Smooth muscle cell (in vitro differentiated cells): Measurements from ENCODE around the gene FAM20C. TPM values are rescaled to one million over a fixed set of nuclear protein-coding genes. Genes with fewer than 3 reads are reported as not detected.

Source experiments
- DNase-seq: peaks from one replicate; lab custom pipeline; 2025; ENCODE audit not compliant: unreplicated experiment; lab: John Stamatoyannopoulos, UW
- H2AFZ ChIP-seq: fragments of 200-600 bp; sonication (generic); 2 replicates; pipeline ENCODE4 v1.6.0; 2016; ENCODE audit warnings: antibody characterized with exemption, low read depth, mild to moderate bottlenecking
- H3F3A ChIP-seq: fragments of 200-600 bp; sonication (generic); 2 replicates; pipeline ENCODE4 v1.6.0; 2017; ENCODE audit warnings: antibody characterized with exemption, low read depth
- H3K27ac ChIP-seq: fragments of 200-600 bp; sonication (generic); 2 replicates; pipeline ENCODE4 v1.5.1; 2016; ENCODE audit warnings: low read depth, mild to moderate bottlenecking
- H3K27me3 ChIP-seq: fragments of 200-600 bp; sonication (generic); 2 replicates; pipeline ENCODE4 v1.6.1; 2016; ENCODE audit warnings: low read depth, mild to moderate bottlenecking
- H3K36me3 ChIP-seq: fragments of 200-600 bp; sonication (generic); 2 replicates; pipeline ENCODE4 v1.5.1; 2016; ENCODE audit warnings: low read depth
- H3K4me1 ChIP-seq: fragments of 200-600 bp; sonication (generic); 2 replicates; pipeline ENCODE4 v1.5.1; 2016; ENCODE audit warnings: low read depth
- H3K4me2 ChIP-seq: fragments of 200-600 bp; sonication (generic); 2 replicates; pipeline ENCODE4 v1.6.0; 2016; ENCODE audit warnings: mild to moderate bottlenecking
- H3K4me3 ChIP-seq: fragments of 200-600 bp; sonication (generic); 2 replicates; pipeline ENCODE4 v1.5.1; 2016; ENCODE audit warnings: mild to moderate bottlenecking
- H3K79me2 ChIP-seq: fragments of 200-600 bp; sonication (generic); 2 replicates; pipeline ENCODE4 v1.6.0; 2016; ENCODE audit warnings: low read depth, mild to moderate bottlenecking
- H3K9ac ChIP-seq: fragments of 200-600 bp; sonication (generic); 2 replicates; pipeline ENCODE4 v1.6.0; 2016; ENCODE audit warnings: low read depth
- H3K9me3 ChIP-seq: fragments of 200-600 bp; sonication (generic); replicated peaks from 2 replicates; pipeline ENCODE4 v1.5.1; 2016; ENCODE audit warnings: low read depth
- H4K20me1 ChIP-seq: fragments of 200-600 bp; sonication (generic); 2 replicates; pipeline ENCODE4 v1.6.0; 2016; ENCODE audit warnings: low read depth
- WGBS: methylation state at CpG from one replicate; pipeline ENCODE4 v1.1.7; 2016; ENCODE audit warnings: low lambda C conversion rate; 5-methylcytosine and 5-hydroxymethylcytosine counted together
- polyA plus RNA-seq: library from polyadenylated mRNA; unstranded; fragments of >200 nt; fragmentation: Nextera tagmentation; extraction: Ambion mirVana; gene quantifications from 2 replicates; pipeline ENCODE4 v1.2.1, GENCODE V29; 2016
- total RNA-seq: library from RNA; depleted of rRNA; stranded (reverse); fragments of >200 nt; gene quantifications from 2 replicates; pipeline ENCODE4 v1.2.3, GENCODE V29; 2014
- TF ChIP-seq, protein P1 (sequence below): fragments of 200-600 bp; sonication (generic); IDR thresholded peaks from 2 replicates; pipeline ENCODE4 v1.5.1; 2017; ENCODE audit warnings: borderline replicate concordance, mild to moderate bottlenecking, antibody characterized with exemption; ENCODE audit not compliant: insufficient read depth, poor library complexity, severe bottlenecking

Gene FAM20C
- total and polyA plus RNA-seq, 2 experiments from 2014 or later, result 5.6 to 6.2 TPM

DNA sequence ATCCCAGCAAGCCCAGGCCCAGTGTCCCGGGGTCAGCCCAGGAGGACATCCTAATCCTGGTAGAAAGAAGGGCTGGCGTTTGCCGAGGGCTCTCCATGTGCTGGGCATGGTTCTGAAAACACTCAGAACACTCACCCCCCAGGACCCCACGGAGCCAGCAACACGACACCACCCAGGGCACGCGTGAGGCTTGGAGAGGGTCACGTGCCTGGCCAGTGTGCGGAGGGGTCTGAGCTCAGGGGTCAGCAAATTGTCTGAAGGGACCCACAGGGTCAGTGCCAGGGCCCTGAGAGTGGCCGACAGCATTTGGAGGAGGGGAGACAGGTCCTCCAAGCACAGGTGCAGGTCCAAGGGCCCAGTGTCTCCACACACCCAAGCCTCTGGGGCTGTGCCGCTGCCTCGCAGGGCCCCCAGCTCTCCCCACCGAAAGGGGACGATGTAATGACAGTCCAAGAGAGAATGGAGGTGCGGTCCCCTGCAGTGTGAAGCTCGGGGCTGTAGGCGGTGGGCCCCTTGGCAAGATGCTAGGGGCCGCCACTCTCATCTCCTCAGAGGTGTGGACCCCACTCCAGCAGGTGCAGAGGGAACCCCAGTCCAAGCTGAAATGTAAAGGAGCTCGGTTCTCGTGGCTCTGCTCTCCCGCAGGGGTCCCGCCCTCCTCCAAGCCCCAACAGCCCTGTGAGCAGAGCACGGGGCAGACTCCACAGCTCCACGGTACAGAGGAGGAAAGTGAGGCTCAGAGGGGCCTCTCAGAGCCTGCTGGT is 105.4 kb downstream of the FAM20C start:
- Histone ChIP-seq H3K4me3 (no peak overlapping the region), H4K20me1 (no peaks in the 10 kb centered on the region), H3K36me3 (no peaks in the 10 kb centered on the region), H3K79me2 (no peaks in the 10 kb centered on the region), H3K9me3 (no peaks in the 10 kb centered on the region), H2AFZ (no peak overlapping the region), H3K27ac (no peak overlapping the region), H3K27me3 (no peaks in the 10 kb centered on the region), H3F3A (no peaks in the 10 kb centered on the region), H3K4me2 (no peak overlapping the region), H3K9ac (no peak overlapping the region), H3K4me1 (no peaks in the 10 kb centered on the region)
- 94% methylated on average over 24 of the region's 24 CpGs for WGBS
- no peak for DNase-seq
- TF ChIP-seq, protein P1, sequence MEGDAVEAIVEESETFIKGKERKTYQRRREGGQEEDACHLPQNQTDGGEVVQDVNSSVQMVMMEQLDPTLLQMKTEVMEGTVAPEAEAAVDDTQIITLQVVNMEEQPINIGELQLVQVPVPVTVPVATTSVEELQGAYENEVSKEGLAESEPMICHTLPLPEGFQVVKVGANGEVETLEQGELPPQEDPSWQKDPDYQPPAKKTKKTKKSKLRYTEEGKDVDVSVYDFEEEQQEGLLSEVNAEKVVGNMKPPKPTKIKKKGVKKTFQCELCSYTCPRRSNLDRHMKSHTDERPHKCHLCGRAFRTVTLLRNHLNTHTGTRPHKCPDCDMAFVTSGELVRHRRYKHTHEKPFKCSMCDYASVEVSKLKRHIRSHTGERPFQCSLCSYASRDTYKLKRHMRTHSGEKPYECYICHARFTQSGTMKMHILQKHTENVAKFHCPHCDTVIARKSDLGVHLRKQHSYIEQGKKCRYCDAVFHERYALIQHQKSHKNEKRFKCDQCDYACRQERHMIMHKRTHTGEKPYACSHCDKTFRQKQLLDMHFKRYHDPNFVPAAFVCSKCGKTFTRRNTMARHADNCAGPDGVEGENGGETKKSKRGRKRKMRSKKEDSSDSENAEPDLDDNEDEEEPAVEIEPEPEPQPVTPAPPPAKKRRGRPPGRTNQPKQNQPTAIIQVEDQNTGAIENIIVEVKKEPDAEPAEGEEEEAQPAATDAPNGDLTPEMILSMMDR, result no peak

DNA sequence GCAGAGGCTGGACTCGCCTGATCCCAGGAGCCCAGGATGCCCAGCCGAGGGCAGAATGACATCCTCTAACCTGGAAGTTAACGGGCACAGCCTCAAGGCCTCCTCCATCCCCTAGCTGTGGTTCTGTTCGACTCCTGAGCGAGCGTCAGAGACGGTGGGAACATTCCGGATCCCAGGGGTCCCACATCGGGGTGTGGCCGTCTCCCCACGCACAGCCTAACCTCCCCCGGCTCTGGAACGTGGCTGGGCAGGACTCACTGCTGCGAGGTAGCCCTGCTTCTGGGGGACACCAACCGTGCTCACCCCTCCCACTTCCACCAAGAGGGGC is 106.0 kb downstream of the FAM20C start:
- Histone ChIP-seq H3K79me2 (no peaks in the 10 kb centered on the region), H3K36me3 (no peaks in the 10 kb centered on the region), H3K9me3 (no peaks in the 10 kb centered on the region), H3K4me3 (no peak overlapping the region), H3K27ac (no peak overlapping the region), H3F3A (no peaks in the 10 kb centered on the region), H2AFZ (no peak overlapping the region), H3K4me2 (no peak overlapping the region), H3K27me3 (no peaks in the 10 kb centered on the region), H3K9ac (no peak overlapping the region), H4K20me1 (no peaks in the 10 kb centered on the region), H3K4me1 (no peaks in the 10 kb centered on the region)
- WGBS, result 92% methylated on average over 15 of the region's 15 CpGs
- no peak for DNase-seq
- TF ChIP-seq, protein P1, result no peak

DNA sequence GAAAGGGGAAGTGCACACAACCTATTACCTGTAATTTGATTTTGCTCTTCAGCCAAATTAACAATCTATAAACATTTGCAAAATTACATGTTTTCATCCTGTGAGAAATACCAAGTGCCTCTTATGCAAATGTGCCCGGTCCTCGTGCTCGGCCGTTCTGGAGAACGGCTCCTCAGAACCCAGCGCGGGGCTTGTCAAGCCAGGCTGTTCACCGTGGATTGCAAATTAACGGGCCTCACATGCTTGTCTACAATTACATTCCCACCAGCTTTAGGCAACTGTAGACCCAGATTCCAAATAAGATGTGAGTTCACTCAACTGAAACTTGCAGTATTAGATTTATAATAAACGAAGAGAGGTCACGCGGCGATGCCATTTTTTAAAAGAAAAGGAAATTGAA is 106.4 kb downstream of the FAM20C start:
- H3K9ac ChIP-seq, result no peak overlapping the region
- no peaks in the 10 kb centered on the region for H3F3A ChIP-seq
- 85% methylated on average over 13 of the region's 13 CpGs for WGBS
- no peaks in the 10 kb centered on the region for H3K27me3 ChIP-seq
- no peak overlapping the region for H3K4me2 ChIP-seq
- no peaks in the 10 kb centered on the region for H4K20me1 ChIP-seq
- no peak overlapping the region for H3K27ac ChIP-seq
- no peak overlapping the region for H3K4me3 ChIP-seq
- H3K9me3 ChIP-seq, result no peaks in the 10 kb centered on the region
- no peaks in the 10 kb centered on the region for H3K36me3 ChIP-seq
- TF ChIP-seq, protein P1, result no peak
- no peak overlapping the region for H2AFZ ChIP-seq
- H3K79me2 ChIP-seq, result no peaks in the 10 kb centered on the region
- DNase-seq, result no peak
- no peaks in the 10 kb centered on the region for H3K4me1 ChIP-seq

DNA sequence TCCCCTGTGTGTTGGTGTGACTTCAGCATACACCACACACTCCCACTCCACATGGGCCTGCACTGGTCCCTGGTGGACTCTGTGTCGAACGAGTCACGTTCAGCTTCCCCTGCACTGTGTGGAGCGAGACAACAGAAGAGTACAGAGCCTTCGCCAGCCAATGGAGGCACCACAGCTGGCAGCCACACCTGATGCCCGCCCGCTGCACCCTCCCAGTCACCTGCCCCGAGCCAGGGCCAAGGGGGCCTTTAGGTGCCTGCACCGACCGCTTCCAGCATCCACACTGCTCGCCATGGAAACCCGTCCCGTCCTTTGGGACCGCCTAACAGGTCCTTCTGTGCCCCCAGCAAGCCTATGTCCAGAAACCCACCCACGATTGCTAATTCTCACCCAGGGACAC is 106.8 kb downstream of the FAM20C start:
- 97% methylated on average over 14 of the region's 15 CpGs for WGBS
- Histone ChIP-seq H2AFZ (no peak overlapping the region), H3K27ac (no peak overlapping the region), H3K9me3 (no peaks in the 10 kb centered on the region), H3K79me2 (no peaks in the 10 kb centered on the region), H3F3A (no peaks in the 10 kb centered on the region), H3K27me3 (no peaks in the 10 kb centered on the region), H3K36me3 (no peaks in the 10 kb centered on the region), H3K9ac (no peak overlapping the region), H3K4me2 (no peak overlapping the region), H3K4me3 (no peak overlapping the region), H3K4me1 (no peaks in the 10 kb centered on the region), H4K20me1 (no peaks in the 10 kb centered on the region)
- TF ChIP-seq, protein P1, result no peak
- no peak for DNase-seq
